HepG2 (cell line): ENCODE measurements around the gene ARHGEF9.

Experiments used
- CTCF ChIP-seq: sonication (generic); formaldehyde crosslinking; IDR thresholded peaks from 2 replicates; pipeline ENCODE4 v1.5.0; 2020; ENCODE audit warnings: mild to moderate bottlenecking, missing genetic modification reagents, moderate library complexity
- DMAP1 ChIP-seq: IDR thresholded peaks from 2 replicates; pipeline ENCODE4 v1.6.1; 2016
- DZIP1 ChIP-seq: sonication (generic); formaldehyde crosslinking; IDR thresholded peaks from 2 replicates; pipeline ENCODE4 v1.5.0; 2020; ENCODE audit warnings: mild to moderate bottlenecking, missing genetic modification reagents
- EZH2 ChIP-seq: conservative IDR thresholded peaks from 2 replicates; pipeline ENCODE4 v1.6.1; 2012; ENCODE audit warnings: mild to moderate bottlenecking, low read depth, low read length, moderate library complexity
- KLF11 ChIP-seq: IDR thresholded peaks from 2 replicates; pipeline ENCODE4 v1.6.1; 2016; ENCODE audit warnings: missing compliant biosample characterization
- MED13 ChIP-seq: sonication (generic); formaldehyde crosslinking; IDR thresholded peaks from 2 replicates; pipeline ENCODE4 v1.5.0; 2020; ENCODE audit warnings: missing genetic modification reagents
- MXD4 ChIP-seq: IDR thresholded peaks from 2 replicates; pipeline ENCODE4 v1.6.1; 2016; ENCODE audit warnings: mild to moderate bottlenecking, missing biosample characterization, missing genetic modification reagents
- POLR2A ChIP-seq, 2 experiments: IDR thresholded peaks; 2 replicates each; pipeline ENCODE4 v1.6.1; 2011; ENCODE audit warnings: low read depth in 2 of 2, low read length in 2 of 2, mild to moderate bottlenecking in 1 of 2, moderate library complexity in 1 of 2; ENCODE audit not compliant: insufficient read depth in 1 of 2
- ZNF230 ChIP-seq: sonication (generic); formaldehyde crosslinking; IDR thresholded peaks from 2 replicates; pipeline ENCODE4 v1.4.0; 2020; ENCODE audit warnings: mild to moderate bottlenecking, missing genetic modification reagents

- TF ChIP-seq DMAP1 (CRISPR knock-in tag) (no peak), MED13 (no peak), DZIP1 (no peak), POLR2A (IDR thresholded peaks at IDR 0.05; ENCODE audit: insufficient read depth in 1 of 2, low read depth in 2 of 2, low read length in 2 of 2) (no peak), CTCF (CRISPR knock-in tag) (no peak), MXD4 (CRISPR knock-in tag) (no peak), KLF11 (no peak), EZH2 (no peak), ZNF230 (CRISPR knock-in tag) (no peak)
Observed at GRCh38 chrX:63661676-63662075, 123.3 kb downstream of the ARHGEF9 start.
